EH (cell line): ENCODE data around the gene METTL21C.

ENCODE experiments used
- DNase-seq: peaks from one replicate; pipeline ENCODE4 v3.0.0-alpha.2; 2015; ENCODE audit warnings: low read depth

METTL21C gene

DNA sequence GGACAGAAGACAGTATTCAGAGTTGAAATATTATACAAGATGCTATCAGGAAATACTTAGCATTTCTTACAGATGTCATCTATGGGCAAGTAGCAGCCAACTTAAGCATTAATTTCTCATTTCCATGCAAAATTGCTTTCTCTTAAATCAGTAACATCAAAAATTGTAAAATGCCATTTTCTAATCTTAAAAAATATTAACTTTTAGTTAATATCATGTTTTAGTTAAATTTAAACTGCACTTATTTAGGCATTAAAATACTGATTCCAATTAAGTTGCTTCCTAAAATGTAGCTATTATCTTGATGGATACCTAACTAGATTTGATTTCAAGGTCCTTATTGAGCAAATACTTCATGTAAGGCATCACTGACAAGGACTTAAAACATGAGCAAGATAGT is 27.8 kb downstream of the METTL21C start:
- DNase-seq = no peak

DNA sequence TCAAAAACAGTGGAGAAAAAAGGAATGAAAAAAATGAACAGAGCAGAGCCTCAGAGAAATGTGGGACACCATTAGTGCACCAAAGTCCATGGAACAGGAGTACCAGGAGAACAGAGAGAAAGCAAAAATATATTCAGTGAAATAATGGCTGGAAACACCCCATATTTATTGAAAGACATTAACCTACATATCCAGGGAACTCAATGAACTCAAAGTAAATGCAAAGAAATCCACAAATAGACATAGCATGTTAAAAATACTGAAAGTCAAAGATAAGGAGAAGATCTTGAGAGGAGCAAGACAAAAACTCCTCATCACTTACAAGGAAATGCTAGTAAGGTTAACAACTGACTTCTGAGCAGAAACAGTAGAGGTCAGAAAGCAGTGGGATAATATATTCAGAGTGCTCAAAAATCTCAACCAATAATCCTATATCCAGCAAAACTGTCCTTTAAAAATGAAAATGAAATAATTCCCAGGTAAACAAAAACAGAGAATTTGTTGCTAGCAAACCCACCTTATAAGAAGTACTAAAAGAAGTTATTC is 35.6 kb downstream of the METTL21C start:
- no peak for DNase-seq

DNA sequence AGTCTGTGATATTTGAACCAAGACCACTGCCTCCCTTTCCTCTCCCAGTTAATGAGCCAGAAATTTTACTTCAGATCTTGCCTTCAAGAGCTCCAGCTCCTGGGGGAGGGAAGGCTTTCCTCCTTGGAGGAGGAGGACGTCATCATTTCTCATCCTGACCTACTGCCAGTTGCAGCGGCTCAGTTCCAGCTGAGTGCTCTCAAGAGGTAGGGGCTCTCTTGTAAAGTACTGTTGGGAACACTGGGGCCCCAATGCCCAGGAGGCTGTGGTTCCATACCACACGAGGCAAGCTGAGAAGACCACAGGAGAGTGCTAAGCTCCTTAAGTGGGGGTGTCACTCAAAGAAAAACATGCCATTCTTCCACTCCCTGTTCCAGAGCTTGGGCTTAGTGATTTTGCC is 36.2 kb downstream of the METTL21C start:
- DNase-seq = no peak

DNA sequence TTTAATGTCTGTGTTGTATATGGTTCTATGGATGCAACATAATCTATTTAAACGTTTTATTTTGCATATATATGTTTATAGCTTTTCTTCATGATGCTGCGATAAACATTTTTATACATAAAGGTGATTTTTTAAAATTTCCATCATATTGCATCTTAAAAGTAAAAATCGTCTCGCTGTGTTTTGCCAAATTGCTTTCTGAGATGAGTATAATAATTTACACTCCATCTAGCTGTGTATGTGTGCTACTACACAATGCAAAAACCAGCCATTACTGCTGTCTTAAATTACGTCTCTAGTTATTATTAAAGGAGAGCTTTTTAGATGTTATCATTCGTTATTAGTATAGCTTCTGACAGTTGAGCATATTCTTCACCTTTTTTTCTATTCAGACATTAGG is 37.2 kb downstream of the METTL21C start:
- DNase-seq = no peak

DNA sequence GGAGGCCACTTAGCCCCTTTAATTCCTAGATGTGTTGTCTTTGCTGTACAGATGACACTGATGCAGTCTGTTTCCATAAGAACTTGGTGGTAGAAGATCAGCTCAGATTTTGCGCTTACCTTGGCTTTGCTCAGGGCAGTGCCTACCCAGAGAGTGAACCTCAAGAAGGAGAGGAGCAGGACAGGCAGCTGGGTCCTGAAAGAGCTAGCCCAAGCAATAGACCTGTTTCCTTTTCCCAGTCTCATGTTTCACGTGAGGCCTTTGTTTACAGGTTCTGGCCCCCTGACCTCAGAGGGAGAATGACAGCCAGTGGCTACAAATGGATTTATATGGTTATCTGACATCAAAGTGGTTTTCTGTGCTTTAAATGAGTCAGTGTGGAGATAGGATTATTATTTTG is 40.1 kb downstream of the METTL21C start:
- DNase-seq = no peak

DNA sequence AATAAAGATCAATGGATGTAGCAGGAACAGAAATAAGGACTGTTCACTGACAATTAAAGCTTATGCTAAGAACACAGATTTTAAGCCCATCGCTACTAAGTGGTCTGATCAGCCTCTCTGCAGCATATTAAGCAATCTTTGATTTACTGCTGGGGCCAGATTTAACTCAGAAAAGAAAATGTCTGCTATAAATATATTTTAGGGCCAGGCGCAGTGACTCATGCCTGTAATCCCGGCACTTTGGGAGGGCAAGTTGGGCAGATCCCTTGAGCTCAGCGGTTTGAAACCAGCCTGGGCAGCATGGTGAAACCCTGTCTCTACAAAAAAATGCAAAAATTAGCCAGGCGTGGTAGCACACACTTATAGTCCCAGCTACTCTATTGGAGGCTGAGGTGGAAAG is 43.0 kb downstream of the METTL21C start:
- peak; percentile 74 for DNase-seq

DNA sequence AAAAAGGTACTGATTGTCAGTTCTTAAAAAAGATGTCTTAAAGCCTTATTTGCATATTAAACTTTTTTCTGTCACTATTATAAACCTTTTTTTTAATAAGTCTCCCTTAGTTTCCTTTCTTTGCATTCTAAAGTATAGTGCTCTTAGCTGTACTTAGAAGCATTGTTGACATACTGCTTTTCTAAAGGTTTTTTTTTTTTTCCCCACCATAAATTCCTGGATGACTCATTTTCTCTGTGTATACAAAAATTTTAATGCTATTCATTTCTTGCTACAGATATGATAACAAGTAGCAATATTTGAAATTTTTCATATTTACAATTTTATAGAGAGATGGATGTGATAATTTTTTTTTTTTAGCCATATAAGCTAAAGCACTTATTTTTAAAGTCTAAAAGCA is 43.5 kb downstream of the METTL21C start:
- peak; percentile 59 for DNase-seq

DNA sequence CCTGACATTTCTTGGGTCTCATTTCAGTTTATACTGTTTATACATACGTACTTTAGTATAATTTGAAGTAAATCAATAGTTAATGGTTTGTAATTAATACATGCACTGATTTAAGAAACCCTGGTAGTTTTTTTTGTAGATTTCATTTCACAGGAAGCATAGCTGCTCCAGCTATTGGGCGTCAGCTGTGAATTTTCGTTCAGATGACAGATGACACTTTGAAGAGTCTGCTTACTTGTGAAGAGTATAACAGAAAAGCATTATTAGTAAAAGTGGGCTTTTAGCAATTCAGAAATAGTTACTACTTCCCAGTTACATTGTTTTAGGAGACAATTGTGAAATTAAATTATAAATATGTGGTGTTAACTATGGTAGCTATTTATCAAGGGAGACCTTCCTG is 44.4 kb downstream of the METTL21C start:
- no peak for DNase-seq

DNA sequence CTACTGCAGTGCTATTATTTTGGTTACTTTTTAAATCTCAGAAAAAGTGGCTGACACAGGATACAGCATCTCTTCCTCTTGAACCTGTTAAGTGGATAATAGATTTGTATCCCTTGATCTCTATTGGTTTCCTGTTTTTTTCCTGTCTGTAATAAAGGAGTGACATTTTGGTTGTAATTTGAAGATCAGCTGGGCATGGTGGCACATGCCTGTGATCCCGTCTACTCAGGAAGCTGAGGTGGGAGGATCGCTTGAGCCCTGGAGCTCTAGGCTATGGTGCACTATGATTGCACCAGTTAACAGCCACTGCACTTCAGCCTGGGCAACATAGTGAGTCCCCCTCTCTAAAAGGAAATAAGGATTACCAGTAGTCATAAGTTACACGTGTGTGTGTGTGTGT is 46.8 kb downstream of the METTL21C start:
- no peak for DNase-seq

DNA sequence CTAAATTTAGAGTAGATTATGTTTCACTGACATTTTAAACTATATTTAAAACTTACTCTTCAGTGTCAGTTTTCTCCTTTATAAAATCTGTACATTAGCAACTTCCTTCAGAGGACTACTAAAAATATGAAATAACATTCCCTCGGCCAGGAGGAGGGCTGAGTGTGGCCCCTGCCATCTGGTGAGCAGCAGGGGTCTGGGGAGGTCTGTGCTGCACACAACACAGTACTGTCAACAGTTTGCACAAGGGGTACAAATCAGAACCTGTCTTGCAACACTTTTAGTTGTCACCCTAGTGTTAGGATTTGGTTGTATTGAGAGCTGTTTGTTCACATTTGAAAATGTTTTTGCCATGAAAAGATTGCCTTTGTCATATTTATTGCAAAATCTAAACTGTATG is 49.1 kb downstream of the METTL21C start:
- no peak for DNase-seq

DNA sequence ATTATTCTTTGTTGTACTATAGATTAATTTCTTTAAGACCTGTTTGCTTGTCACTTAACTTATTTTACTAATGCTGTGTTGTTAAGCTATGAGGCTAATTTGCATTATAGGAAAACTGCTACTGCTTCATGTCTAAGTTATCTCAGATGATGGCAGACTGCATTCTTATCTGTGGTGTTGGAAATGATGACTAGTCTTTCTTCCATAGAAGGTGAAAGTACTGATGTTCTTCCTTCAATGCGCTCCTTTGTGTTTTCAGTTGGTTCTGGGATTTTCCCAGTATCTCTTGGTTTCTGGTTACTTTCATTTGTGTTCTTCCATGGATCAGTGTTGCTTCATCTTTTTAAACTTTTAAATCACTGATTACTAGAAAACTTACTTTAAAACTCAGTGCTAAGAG is 51.2 kb downstream of the METTL21C start:
- no peak for DNase-seq

DNA sequence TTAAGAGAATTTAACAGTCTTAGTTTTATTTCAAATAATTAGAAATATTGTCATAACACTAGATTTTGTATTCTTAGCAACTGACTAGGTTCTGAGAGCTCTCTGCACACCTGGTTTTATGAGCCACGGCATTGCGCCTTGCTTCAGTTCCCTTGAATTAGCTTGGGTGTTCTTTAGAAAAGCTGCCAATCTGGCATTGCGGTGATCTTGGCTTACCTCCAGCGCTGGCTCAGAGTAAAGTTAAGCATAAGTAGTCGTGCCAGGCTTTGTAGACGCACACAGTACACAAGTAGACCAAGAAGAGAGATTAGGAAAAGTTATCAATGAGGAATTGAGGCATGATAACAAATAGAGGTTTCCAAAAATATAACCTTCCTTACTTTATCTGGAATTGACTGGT is 52.4 kb downstream of the METTL21C start:
- no peak for DNase-seq

DNA sequence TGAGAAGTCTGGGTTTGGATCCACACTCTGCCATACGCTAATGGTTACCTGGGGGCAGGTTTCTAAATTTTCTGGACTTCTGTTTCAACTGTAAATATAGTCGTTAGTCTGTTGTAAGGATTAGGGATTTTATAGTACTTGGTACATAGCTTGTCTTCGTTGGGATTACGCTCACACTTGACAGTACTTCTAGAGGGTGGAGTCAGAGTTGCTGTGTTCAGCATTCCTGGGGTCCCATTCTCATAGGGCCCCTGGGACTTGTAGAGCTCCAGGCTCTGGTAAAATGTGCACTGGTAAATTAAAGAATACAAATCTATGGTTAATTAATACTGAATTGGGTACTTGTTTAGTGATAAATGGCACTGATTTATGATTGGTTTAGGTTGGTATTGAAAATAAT is 52.8 kb downstream of the METTL21C start:
- DNase-seq = no peak

DNA sequence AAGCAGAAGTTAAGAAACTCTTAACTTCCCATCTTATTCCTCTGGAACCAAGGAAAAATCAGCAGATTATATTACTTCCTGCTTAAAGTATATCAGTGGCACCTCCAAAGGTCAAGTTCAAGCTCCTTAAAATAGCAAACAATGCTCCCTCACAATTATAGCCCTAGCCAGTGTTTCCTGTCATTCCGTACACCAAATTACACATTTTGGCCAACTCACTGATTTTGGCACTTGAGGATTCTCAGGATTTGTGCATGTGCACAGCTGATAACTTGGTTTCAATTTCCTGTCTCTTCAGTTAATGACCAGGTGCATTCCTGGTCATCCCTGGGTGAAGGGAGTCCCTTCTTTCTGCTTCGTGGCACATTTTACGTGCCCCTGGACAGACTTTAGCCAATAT is 56.1 kb downstream of the METTL21C start:
- DNase-seq = no peak
